ENCODE results near the gene VSIG10.

VSIG10 gene

GRCh38 chr12:118107011-118107410, 3.2 kb upstream of the VSIG10 start:
- ChIA-PET POLR2A (no interaction called here), CTCF (no interaction called here)
- peaks cover 5% of the 10 kb centered on the region for H3K4me1 ChIP-seq (ENCODE audit: control insufficient read depth, insufficient read depth, low read length)

GRCh38 chr12:118103201-118103600, 610 bp downstream of the VSIG10 start:
- H3K27ac ChIP-seq (ENCODE audit: extremely low read depth, low read depth, low read length) = peak overlapping the region; percentile 85
- POLR2A ChIA-PET = interaction anchor here (0.7 to 2.1 kb wide), 3 partner anchors 33 to 39 kb away, joined by 3 to 11 read pairs (median 5); partner anchors contain the start of gene PEBP1
- H3K36me3 ChIP-seq (ENCODE audit: control insufficient read depth in 2 of 2, insufficient read depth in 1 of 2, low read length in 2 of 2) = no peaks in the 10 kb centered on the region
- H3K4me1 ChIP-seq (ENCODE audit: control insufficient read depth, insufficient read depth, low read length) = peaks cover 5% of the 10 kb centered on the region
- H3K4me3 ChIP-seq (ENCODE audit: low read depth, low read length) = peak overlapping the region; percentile 81
- CTCF ChIA-PET = interaction anchor here (0.7 to 1.1 kb wide), 2 partner anchors 46 to 81 kb away, joined by 3 read pairs; no protein-coding TSS in a partner anchor
- no peaks in the 10 kb centered on the region for H3K9me3 ChIP-seq (ENCODE audit: control insufficient read depth, insufficient read depth, low read depth, low read length)
- TF ChIP-seq PRDM10 (tag by site-specific recombination; IDR thresholded peaks at IDR 0.05) (peak; percentile 92), ZNF335 (tag by site-specific recombination; conservative IDR thresholded peaks at IDR 0.05) (no peak; the same call in 1 of the 2 replicates), ZBTB48 (tag by site-specific recombination; IDR thresholded peaks at IDR 0.05) (peak; percentile 49; the same call in 1 of the 2 replicates), ZNF501 (tag by site-specific recombination; IDR thresholded peaks at IDR 0.05) (0 out of 2 replicates have a peak, but pooled peaks have one; percentile 23), ZNF626 (tag by site-specific recombination; IDR thresholded peaks at IDR 0.05) (no peak), PRDM2 (tag by site-specific recombination; IDR thresholded peaks at IDR 0.05; ENCODE audit: borderline replicate concordance) (peak; percentile 24; the same call in 1 of the 2 replicates), GLIS2 (tag by site-specific recombination; IDR thresholded peaks at IDR 0.05) (0 out of 2 replicates have a peak, but pooled peaks have one; percentile 7), ZNF132 (tag by site-specific recombination; IDR thresholded peaks at IDR 0.05; ENCODE audit: borderline replicate concordance) (no peak), EGR2 (tag by site-specific recombination; IDR thresholded peaks at IDR 0.05; ENCODE audit: low read depth) (peak; percentile 48; the same call in 1 of the 2 replicates), PATZ1 (tag by site-specific recombination; IDR thresholded peaks at IDR 0.05) (peak; percentile 24)

More at GRCh38 chr12:118107011-118107410, 3.2 kb upstream of the VSIG10 start:
- no peak for TF ChIP-seq YY2 (tag by site-specific recombination; IDR thresholded peaks at IDR 0.05)
- TF ChIP-seq ZNF214 (tag by site-specific recombination; IDR thresholded peaks at IDR 0.05; ENCODE audit: borderline replicate concordance) = no peak
- no peak for TF ChIP-seq ZNF560 (tag by site-specific recombination; IDR thresholded peaks at IDR 0.05; ENCODE audit: borderline replicate concordance)
- TF ChIP-seq ZNF394 (tag by site-specific recombination; IDR thresholded peaks at IDR 0.05; ENCODE audit: borderline replicate concordance) = no peak
- no peak for TF ChIP-seq KLF10 (tag by site-specific recombination; IDR thresholded peaks at IDR 0.05)
- no peak for TF ChIP-seq ZNF555 (tag by site-specific recombination; conservative IDR thresholded peaks at IDR 0.05)
- TF ChIP-seq ZNF16 (tag by site-specific recombination; IDR thresholded peaks at IDR 0.05; ENCODE audit: low read depth) = no peak
- TF ChIP-seq ZNF280D (tag by site-specific recombination; IDR thresholded peaks at IDR 0.05) = no peak
- no peak overlapping the region for H3K4me3 ChIP-seq (ENCODE audit: low read depth, low read length)
- no peaks in the 10 kb centered on the region for H3K36me3 ChIP-seq (ENCODE audit: control insufficient read depth in 2 of 2, insufficient read depth in 1 of 2, low read length in 2 of 2)
- H3K27ac ChIP-seq (ENCODE audit: extremely low read depth, low read depth, low read length) = no peak overlapping the region
- no peaks in the 10 kb centered on the region for H3K9me3 ChIP-seq (ENCODE audit: control insufficient read depth, insufficient read depth, low read depth, low read length)
